Epithelial cell of proximal tubule (primary cell): ENCODE results near the gene OSBPL8. TPM values are rescaled to one million over a fixed set of nuclear protein-coding genes. Genes with fewer than 3 reads are reported as not detected.

Source experiments
- DNase-seq: peaks from one replicate; pipeline ENCODE4 v3.0.0-alpha.2; 2011; ENCODE audit warnings: low read depth
- H3K4me3 ChIP-seq: 2 replicates; pipeline ENCODE4 v1.5.1; 2011; ENCODE audit warnings: low read depth, mild to moderate bottlenecking, low read length
- CTCF ChIP-seq: conservative IDR thresholded peaks from 2 replicates; pipeline ENCODE4 v1.5.1; 2012; ENCODE audit warnings: low read depth, mild to moderate bottlenecking, low read length
- total RNA-seq: library from RNA; depleted of rRNA; stranded (reverse); fragments of >200 nt; gene quantifications from 2 replicates; pipeline ENCODE4 v1.2.3, GENCODE V29; 2015

Gene OSBPL8
- total RNA-seq, 1 donor from 2014 or later = 46.5 TPM

GRCh38 chr12:76568888-76569551, 9.4 kb upstream of the OSBPL8 start:
- TF ChIP-seq CTCF = no peak
- no peak overlapping the region for H3K4me3 ChIP-seq
- DNase-seq = no peak

GRCh38 chr12:76568130-76568529, 8.6 kb upstream of the OSBPL8 start:
- H3K4me3 ChIP-seq = no peak overlapping the region
- no peak for TF ChIP-seq CTCF
- DNase-seq = no peak

GRCh38 chr12:76563061-76563460, 3.5 kb upstream of the OSBPL8 start:
- no peak for TF ChIP-seq CTCF
- no peak overlapping the region for H3K4me3 ChIP-seq
- no peak for DNase-seq

GRCh38 chr12:76562130-76562529, 2.6 kb upstream of the OSBPL8 start:
- no peak for TF ChIP-seq CTCF
- DNase-seq = no peak
- H3K4me3 ChIP-seq = no peak overlapping the region

- peak overlapping the region; percentile 98 for H3K4me3 ChIP-seq
- TF ChIP-seq CTCF = no peak
- peak; percentile 18 for DNase-seq
Measured at GRCh38 chr12:76560086-76560491, 518 bp upstream of the OSBPL8 start.

- DNase-seq = no peak
- no peak for TF ChIP-seq CTCF
- H3K4me3 ChIP-seq = peak overlapping the region; percentile 98
Measured at GRCh38 chr12:76558684-76559399, 729 bp downstream of the OSBPL8 start.

GRCh38 chr12:76556368-76556767, 3.2 kb downstream of the OSBPL8 start:
- TF ChIP-seq CTCF = no peak
- no peak for DNase-seq
- no peak overlapping the region for H3K4me3 ChIP-seq
